Measurements from ENCODE around the gene ZNF804B.

DNA sequence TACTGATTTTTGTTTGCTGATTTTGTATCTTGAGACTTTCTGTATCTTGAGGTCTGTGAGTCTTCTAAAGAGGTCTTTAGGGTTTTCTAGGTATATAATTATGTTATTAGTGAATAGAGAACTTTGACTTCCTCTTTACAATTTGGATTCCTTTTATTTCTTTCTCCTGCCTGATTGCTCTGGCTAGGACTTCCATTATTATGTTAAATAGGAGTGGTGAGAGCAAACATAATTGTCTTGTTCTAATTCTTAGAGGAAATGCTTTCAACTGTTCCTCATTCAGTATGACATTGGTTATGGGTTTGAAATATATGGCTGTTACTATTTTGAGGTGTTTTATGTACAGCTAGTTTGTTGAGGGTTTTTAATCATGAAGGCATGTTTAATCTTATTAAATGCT lies 344.1 kb downstream of the ZNF804B start:
- TF ChIP-seq, protein P1, sequence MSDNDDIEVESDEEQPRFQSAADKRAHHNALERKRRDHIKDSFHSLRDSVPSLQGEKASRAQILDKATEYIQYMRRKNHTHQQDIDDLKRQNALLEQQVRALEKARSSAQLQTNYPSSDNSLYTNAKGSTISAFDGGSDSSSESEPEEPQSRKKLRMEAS (IDR thresholded peaks at IDR 0.05), result no peak
- TF ChIP-seq, protein P2, sequence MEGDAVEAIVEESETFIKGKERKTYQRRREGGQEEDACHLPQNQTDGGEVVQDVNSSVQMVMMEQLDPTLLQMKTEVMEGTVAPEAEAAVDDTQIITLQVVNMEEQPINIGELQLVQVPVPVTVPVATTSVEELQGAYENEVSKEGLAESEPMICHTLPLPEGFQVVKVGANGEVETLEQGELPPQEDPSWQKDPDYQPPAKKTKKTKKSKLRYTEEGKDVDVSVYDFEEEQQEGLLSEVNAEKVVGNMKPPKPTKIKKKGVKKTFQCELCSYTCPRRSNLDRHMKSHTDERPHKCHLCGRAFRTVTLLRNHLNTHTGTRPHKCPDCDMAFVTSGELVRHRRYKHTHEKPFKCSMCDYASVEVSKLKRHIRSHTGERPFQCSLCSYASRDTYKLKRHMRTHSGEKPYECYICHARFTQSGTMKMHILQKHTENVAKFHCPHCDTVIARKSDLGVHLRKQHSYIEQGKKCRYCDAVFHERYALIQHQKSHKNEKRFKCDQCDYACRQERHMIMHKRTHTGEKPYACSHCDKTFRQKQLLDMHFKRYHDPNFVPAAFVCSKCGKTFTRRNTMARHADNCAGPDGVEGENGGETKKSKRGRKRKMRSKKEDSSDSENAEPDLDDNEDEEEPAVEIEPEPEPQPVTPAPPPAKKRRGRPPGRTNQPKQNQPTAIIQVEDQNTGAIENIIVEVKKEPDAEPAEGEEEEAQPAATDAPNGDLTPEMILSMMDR (IDR thresholded peaks at IDR 0.05; ENCODE audit: low read depth, low read length, missing input control), result no peak
- TF ChIP-seq, protein P3, sequence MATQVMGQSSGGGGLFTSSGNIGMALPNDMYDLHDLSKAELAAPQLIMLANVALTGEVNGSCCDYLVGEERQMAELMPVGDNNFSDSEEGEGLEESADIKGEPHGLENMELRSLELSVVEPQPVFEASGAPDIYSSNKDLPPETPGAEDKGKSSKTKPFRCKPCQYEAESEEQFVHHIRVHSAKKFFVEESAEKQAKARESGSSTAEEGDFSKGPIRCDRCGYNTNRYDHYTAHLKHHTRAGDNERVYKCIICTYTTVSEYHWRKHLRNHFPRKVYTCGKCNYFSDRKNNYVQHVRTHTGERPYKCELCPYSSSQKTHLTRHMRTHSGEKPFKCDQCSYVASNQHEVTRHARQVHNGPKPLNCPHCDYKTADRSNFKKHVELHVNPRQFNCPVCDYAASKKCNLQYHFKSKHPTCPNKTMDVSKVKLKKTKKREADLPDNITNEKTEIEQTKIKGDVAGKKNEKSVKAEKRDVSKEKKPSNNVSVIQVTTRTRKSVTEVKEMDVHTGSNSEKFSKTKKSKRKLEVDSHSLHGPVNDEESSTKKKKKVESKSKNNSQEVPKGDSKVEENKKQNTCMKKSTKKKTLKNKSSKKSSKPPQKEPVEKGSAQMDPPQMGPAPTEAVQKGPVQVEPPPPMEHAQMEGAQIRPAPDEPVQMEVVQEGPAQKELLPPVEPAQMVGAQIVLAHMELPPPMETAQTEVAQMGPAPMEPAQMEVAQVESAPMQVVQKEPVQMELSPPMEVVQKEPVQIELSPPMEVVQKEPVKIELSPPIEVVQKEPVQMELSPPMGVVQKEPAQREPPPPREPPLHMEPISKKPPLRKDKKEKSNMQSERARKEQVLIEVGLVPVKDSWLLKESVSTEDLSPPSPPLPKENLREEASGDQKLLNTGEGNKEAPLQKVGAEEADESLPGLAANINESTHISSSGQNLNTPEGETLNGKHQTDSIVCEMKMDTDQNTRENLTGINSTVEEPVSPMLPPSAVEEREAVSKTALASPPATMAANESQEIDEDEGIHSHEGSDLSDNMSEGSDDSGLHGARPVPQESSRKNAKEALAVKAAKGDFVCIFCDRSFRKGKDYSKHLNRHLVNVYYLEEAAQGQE (IDR thresholded peaks at IDR 0.05), result no peak
- TF ChIP-seq GABPA (IDR thresholded peaks at IDR 0.05 in 1 of 2, conservative IDR thresholded peaks at IDR 0.05 in 1 of 2) (no peak), YY1 (IDR thresholded peaks at IDR 0.05) (no peak), RAD21 (IDR thresholded peaks at IDR 0.05) (no peak), SP1 (IDR thresholded peaks at IDR 0.05) (no peak), EGR1 (IDR thresholded peaks at IDR 0.05; ENCODE audit: low read depth in 2 of 2) (no peak), JUND (IDR thresholded peaks at IDR 0.05) (no peak)

Measured in liver (tissue), 3 donors.